T47D (cell line): ENCODE measurements around the gene DDR1.
A peak's percentile ranks its signal among the peaks of the same experiment; 100 is the strongest.
"Not testable (repeated sequence)": the region's sequence is repeated elsewhere in the genome, so short reads cannot be mapped to it uniquely, and the experiment has no call there.

ENCODE experiments used
- DNase-seq, 2 experiments: peaks; one replicate each; pipeline versions ENCODE4 v3.0.0 to v3.0.0-alpha.2; 2011 to 2012; ENCODE audit warnings: low read depth in 1 of 2, low spot score in 1 of 2
- JUND ChIP-seq: IDR thresholded peaks from 2 replicates; pipeline ENCODE4 v1.6.1; 2012; ENCODE audit warnings: low read depth
- in situ Hi-C: cut with HindIII; loops from 2 replicates; pipeline ENCODE4 v1.10.0; 2016; ENCODE audit warnings: low sequenced_read_pairs, low pct_unique_long_range_greater_than_20kb

The DDR1 gene

DNA sequence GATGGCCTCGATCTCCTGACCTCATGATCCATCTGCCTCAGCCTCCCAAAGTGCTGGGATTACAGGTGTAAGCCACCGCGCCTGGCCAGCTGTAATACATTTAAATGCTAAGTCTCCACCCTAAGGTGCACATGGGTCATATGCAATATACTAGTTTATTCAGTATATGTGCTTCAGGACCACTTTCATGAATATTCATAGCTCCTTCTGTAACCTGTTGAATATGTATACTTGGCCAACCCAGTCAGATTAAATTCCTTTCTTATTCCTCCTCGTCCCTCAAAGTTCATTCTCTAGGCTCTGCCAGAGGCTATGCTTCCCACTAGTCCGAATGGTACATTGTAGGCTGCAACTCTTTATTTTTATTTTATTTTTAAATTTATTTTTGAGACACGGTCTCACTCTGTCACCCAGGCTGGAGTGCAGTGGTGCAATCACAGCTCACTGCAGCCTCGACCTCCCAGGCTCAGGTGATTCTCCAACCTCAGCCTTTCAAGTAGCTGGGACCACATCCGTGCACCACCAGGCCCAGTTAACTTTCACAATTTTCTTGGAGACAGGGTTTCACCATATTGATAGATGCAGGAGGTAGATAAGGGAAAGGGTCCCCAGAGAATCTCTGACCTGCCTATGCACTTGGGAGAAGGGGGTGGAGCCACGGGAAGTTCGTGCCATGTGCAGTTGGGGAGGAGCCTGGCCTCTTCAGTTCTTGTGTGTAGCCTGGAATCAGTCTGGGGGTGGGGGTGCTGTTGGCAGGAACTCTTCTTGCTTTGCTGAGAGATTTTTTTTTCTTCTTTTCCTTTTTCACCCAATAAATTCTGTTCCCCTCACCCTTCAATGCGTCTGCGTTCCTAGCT lies 41.3 kb upstream of the DDR1 start:
- no peak for TF ChIP-seq JUND
- in situ Hi-C loops = no loop called here
- DNase-seq = peak in 1 of 2 experiments; percentile 70

DNA sequence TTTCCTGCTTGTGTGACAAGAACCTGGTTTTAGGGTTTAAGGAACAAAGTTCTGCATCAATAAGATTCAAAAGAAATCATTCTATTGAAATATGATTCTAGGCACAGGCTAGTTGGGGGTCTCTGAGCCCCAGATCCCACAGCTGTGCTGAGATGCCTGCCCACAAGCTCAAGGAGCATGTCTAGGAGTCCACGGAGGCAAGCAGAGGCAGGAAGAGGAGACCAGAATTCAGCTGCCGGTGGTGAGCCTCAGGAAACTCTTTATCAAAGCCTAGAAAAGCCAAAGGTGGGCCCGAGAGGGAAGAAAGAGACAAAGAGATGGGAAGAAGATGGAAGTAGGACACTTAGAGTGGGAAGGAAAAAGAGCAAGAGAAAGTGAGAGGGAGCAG lies 40.7 kb upstream of the DDR1 start:
- in situ Hi-C loops = no loop called here
- TF ChIP-seq JUND = no peak
- DNase-seq = no peak

DNA sequence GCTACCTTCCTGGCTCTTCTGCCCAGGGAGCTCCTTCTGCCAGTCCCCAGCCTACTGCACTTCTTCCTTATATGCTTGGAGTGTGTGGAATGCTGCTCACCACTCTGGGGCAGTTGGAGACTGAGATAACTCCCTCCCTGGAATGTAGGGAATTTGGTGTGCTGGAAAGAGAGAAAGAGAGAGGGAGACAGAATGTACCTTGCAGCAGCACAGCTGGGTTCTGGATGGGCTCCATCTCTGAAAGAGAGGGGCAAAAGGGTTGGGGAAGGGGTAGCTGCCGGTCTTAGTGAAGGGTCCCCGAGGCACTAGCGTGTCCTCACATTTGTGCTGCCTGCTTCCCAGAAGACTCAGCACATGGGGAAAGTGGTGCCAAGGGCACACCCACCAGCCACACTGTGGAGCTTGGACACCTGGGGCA lies 40.2 kb upstream of the DDR1 start:
- in situ Hi-C loops = no loop called here
- DNase-seq = peak; percentile 50 to 93

DNA sequence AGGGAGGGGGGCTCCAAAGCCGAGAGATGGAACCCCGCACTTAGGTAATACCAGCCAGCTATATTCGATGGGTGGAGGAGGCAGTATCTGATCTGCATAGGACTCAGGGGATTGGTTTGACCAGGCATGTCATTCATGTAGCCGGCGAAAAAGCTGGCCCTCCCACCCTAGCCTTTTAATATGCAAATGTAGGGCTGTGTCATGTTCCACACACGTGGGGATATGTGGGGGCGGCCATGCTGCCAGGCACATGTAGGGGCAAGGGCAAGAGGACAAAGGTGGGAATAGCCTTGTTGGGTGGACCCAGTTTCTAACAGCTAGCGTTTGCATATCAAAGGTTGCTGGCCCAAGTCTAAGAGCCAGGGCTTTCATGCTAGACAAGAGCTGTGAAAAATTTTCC lies 39.1 kb upstream of the DDR1 start:
- TF ChIP-seq JUND = no peak
- in situ Hi-C loops = no loop called here
- DNase-seq = peak in 1 of 2 experiments; percentile 59

More for the DNA sequence above, 40.2 kb upstream of the DDR1 start:
- TF ChIP-seq JUND = no peak

DNA sequence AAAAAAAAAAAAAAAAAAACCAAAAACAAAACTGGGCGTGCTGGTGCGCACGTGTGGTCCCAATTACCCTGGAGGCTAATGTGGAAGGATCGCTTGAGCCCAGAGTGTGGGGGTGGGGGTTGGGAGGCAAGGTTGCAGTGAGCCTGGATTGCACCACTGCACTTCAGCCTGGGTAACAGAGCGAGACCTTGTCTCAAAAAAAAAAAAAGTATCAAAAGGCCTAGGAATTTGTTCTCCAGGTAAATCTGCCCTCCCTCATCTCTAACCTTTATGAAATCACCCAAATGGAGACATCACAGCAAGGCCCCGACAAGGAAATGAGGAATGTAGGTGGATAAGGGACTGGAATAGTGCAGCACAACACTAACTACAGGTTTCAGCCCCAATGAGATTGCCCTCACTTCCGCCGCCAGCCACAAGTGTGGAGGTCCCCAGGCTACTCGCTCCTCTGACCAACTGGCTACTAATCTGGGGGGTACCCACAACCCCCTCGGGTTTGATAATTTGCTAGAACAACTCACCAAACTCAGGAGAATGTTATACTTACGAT lies 36.8 kb upstream of the DDR1 start:
- TF ChIP-seq JUND = no peak
- in situ Hi-C loops = no loop called here
- no peak for DNase-seq

DNA sequence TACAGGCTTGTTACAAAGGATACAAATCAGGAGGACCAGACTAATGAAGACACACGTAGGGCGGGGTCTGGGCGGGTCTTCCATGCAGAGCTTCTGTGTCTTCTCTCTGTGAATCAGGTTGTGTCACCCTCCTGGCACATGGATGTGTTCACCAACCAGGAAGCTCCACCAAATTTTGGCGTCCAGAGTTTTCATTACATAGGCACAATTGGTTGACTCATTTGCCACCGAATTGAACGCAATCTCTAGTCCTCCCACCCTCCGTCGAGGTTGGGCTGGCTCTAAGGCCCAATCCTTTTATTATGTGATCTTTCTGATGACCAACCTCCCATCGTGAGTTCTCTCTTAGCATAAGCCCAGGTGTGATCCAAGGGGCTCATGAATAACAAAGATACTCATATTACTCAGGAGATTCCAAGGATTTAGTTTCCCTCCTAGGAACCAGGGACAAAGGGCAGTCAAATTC lies 36.3 kb upstream of the DDR1 start:
- TF ChIP-seq JUND = no peak
- no peak for DNase-seq
- in situ Hi-C loops = no loop called here

DNA sequence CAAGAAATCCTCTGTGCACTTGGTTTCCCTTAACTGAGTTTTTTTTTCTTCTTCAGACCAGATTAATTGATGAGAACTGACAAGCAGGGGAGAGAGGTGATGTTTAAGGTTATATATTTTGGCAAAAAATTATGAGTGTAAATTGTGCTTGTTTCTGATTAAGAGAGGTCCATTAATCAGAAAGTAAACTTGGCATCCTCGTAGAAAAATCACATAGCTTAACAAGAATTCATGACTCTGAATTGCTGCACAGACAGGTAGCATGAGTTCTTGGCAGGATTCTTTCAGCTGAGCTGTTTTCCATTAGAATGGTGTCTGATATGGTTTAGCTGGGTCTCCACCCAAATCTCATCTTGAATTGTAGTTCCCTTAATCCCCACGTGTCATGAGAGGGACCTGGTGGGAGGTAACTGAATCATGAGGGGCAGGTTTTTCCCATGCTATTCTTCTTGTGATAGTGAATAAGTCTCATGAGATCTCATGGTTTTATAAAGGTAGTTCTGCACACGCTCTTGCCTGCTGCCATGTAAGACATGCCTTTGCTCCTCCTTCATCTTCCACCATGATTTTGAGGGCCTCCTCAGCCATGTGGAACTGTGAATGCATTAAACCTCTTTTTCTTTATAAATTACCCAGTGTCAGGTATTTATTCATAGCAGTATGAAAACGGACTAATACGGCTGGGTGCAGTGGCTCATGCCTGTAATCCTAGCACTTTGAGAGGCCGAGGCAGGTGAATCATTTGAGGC lies 34.2 kb upstream of the DDR1 start:
- no peak for TF ChIP-seq JUND
- DNase-seq = no peak
- in situ Hi-C loops = no loop called here

DNA sequence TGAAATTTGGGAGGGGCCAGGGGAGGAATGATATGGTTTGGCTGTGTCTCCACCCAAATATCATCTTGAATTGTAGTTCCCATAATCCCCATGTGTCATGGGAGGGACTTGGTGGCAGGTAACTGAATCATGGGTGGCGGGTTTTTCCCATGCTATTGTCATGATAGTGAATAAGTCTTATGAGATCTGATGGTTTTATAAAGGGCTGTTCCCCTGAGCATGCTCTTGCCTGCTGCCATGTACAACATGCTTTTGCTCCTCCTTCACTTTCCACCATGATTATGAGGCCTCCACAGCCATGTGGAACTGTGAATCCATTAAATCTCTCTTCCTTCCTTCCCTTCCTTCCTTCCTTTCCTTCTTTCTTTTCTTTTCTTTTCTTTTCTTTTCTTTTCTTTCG lies 31.9 kb upstream of the DDR1 start:
- DNase-seq, in situ Hi-C loops: not testable (repeated sequence)

DNA sequence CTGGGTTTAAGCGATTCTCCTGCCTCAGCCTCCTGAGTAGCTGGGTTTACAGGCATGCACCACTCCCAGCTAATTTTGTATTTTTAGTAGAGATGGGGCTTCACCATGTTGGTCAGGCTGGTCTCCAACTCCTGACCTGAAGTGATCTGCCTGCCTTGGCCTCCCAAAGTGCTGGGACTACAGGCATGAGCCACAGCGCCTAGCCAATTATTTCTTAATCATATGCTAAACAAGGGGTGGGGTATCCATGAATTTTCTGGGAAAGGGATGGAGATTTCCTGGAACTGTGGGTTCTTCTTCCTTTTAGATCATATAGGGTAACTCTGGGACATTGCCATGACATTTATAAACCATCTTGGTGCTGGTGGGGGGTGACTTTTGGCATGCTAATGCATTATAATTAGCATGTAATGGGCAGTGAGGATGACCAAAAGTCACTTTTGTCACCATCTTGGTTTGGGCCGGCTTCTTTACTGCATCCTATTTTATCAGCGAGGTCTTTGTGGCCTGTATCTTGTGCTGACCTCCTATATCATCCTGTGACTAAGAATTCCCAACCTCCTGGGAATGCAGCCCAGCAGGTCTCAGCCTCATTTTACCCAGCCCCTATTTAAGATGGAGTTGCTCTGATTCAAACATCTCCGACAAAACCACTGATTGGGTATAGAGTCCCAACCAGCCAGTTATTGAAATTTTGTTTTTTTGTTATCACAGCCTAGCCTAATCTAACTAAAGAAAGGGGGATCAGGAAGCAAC lies 29.9 kb upstream of the DDR1 start:
- TF ChIP-seq JUND = no peak
- in situ Hi-C loops = no loop called here
- DNase-seq = no peak

DNA sequence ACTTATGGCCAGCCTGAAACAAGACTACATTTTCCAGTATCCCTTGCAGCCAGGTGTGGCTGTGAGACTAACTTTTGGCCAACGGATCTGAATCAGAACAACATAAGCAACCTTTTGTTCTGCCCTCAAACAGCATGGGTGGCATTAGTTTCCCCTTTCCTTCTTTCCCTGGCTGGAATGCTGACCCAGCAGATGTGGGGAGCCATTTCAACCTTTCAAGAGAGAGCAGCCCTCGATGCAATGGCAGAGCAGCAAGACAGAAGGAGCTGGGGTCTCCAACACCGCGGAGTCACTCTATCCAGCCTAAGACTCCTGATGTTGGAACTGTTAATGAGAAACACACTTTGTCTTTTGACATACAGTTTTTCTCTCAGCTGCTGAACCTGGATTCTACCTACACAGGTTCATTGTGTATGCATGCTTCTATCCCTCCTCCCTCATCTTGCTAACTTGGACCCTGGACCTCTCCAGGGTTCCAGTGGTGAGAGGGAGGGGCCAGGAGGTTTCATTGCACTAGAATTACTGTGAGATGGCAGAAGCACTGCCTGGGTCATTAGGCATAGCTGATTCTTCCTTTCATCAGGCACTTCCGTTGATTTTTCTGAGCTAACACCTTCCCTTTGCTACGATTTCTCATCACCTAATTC lies 28.8 kb upstream of the DDR1 start:
- no peak for TF ChIP-seq JUND
- no peak for DNase-seq
- in situ Hi-C loops = no loop called here

DNA sequence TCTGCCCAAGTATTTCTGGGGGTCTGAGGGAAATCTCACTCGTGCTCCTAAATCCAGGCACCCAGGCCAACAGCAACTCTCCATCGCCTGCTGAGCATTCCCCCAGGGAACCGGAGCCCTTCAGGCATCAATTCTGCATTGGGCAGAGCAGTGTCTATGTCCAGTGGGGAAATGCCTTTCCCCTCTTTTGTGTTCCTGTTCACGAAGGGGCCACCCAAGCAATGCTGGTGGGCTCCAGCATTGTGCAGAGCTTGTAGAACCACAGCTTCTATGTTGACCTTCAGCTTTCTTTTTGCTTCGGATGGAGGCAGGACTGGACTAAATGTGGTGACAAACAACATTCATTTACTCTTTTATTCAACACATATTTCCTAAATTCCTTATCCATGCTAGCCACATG lies 27.2 kb upstream of the DDR1 start:
- in situ Hi-C loops = no loop called here
- DNase-seq = no peak
- no peak for TF ChIP-seq JUND

DNA sequence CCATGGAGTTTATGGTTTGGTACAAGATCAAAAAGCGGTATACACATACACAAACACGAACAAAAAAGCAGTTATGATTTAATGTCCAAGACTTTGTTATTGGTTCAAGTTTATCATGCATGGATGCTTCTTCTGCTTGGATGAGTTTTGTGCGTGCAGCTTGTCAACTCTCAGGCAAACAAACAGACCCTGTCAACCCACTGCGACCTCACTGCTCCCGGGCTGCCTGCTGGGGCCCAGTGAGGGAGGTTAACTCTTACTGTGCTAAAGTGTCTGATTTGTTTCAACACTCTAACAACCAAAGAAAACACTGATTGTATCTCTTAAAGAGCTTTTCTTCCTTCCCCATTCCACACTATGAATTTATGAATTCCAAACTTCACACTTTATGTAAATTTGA lies 26.8 kb upstream of the DDR1 start:
- TF ChIP-seq JUND = no peak
- no peak for DNase-seq
- in situ Hi-C loops = no loop called here

DNA sequence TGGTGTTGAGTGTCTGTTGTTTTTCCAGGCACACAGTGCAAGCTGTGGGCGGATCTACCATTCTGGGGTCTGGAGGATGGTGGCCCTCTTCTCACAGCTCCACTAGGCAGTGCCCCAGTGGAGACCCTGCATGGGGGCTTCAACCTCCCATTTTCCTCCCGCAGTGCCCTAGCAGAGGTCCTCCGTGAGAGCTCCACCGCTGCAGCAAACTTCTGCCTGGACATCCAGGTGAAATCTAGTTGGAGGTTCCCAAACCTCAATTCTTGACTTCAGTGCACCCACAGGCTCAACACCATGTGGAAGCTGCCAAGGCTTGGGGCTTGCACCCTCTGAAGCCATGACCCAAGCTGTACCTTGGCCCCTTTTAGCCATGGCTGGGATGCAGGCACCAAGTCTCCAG lies 24.6 kb upstream of the DDR1 start:
- in situ Hi-C loops, DNase-seq: not testable (repeated sequence)
